ENCODE measurements around the gene FANCB.

DNA sequence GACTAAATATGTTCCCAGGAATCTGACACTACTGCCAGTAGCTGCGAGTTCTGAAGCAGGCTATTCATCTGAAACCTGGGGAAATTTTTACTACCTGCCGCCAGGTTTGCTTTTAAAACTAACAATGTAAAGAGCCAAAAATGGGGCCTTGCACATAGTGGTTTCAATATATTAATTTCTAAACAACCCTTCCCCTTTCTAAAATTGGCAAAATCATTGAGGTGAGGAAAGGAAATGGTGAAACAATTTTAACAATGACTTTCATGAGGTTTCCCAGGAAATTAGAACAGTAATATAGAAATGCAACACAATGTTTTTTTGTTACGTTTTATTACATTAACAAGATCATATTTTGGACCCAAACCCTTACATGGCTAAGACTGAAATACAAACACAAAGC lies 21.3 kb downstream of the FANCB start:
- TF ChIP-seq TAF1 (IDR thresholded peaks at IDR 0.05; ENCODE audit: borderline replicate concordance, insufficient read depth, low read length) (no peak), POLR2AphosphoS5 (IDR thresholded peaks at IDR 0.05; ENCODE audit: low read depth, low read length) (no peak)
- TF ChIP-seq, protein P1, sequence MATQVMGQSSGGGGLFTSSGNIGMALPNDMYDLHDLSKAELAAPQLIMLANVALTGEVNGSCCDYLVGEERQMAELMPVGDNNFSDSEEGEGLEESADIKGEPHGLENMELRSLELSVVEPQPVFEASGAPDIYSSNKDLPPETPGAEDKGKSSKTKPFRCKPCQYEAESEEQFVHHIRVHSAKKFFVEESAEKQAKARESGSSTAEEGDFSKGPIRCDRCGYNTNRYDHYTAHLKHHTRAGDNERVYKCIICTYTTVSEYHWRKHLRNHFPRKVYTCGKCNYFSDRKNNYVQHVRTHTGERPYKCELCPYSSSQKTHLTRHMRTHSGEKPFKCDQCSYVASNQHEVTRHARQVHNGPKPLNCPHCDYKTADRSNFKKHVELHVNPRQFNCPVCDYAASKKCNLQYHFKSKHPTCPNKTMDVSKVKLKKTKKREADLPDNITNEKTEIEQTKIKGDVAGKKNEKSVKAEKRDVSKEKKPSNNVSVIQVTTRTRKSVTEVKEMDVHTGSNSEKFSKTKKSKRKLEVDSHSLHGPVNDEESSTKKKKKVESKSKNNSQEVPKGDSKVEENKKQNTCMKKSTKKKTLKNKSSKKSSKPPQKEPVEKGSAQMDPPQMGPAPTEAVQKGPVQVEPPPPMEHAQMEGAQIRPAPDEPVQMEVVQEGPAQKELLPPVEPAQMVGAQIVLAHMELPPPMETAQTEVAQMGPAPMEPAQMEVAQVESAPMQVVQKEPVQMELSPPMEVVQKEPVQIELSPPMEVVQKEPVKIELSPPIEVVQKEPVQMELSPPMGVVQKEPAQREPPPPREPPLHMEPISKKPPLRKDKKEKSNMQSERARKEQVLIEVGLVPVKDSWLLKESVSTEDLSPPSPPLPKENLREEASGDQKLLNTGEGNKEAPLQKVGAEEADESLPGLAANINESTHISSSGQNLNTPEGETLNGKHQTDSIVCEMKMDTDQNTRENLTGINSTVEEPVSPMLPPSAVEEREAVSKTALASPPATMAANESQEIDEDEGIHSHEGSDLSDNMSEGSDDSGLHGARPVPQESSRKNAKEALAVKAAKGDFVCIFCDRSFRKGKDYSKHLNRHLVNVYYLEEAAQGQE (IDR thresholded peaks at IDR 0.05; ENCODE audit: insufficient read depth in 1 of 2, low read depth in 2 of 2, low read length in 2 of 2): no peak

Measured in PFSK-1 (cell line).